ENCODE data around the gene LRG1.
"Not testable (repeated sequence)": the region's sequence is repeated elsewhere in the genome, so short reads cannot be mapped to it uniquely, and the experiment has no call there.

The LRG1 gene

DNA sequence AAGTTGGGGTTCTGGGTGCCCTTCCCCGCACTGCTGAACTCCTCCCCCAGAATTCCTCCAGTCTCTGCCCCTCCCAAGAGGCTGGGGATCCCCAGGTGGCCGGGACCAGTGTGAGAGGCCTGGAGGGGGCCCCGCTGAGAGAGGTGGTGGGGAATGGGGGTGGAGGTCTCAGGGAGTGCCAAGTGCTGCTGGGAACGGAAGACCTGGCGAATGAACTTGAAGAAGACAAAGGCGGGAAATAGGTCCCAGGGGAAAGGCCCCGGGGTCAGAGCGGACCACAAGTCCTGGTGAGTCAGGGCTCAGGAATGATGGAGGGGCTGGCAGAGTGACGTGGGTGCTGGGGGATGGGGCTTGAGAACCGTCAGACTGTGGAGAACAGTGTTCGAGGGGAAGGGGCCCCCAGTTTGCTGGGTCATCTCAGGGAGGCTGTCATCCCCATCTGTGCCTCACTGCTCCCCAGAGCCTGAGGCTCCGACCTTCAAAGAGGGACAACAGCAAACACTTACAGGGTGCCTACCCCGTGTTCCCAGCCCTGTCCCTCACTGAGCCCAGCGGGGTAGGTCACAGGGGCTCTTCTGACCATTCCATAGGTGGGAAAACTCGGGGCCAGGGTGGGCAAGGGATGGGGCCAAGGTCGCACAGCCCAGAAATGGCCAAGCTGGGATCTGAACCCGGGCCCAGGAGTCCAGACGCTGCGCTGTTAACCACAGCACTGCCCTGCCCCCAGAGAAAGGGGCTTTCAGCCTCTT lies 35.6 kb upstream of the LRG1 start:
- DNase-seq, result no peak

DNA sequence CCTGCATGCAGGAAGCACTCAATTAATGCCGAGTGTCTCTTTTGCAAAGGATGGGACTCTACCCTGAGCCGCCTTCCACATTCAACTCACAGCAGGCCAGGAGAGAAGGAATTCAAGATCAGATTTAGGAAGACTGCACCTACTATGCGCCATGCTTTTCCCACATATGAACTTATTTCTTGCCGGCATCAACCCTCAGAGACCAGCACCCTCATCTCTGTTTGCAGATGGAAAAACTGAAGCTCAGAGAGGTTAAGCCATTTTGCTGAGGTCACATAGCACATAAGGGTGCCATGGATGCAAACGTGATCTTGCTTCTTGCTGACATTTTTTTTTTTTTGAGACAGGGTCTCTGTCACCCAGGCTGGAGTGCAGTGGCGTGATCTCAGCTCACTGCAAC lies 33.8 kb upstream of the LRG1 start:
- no peak for DNase-seq

DNA sequence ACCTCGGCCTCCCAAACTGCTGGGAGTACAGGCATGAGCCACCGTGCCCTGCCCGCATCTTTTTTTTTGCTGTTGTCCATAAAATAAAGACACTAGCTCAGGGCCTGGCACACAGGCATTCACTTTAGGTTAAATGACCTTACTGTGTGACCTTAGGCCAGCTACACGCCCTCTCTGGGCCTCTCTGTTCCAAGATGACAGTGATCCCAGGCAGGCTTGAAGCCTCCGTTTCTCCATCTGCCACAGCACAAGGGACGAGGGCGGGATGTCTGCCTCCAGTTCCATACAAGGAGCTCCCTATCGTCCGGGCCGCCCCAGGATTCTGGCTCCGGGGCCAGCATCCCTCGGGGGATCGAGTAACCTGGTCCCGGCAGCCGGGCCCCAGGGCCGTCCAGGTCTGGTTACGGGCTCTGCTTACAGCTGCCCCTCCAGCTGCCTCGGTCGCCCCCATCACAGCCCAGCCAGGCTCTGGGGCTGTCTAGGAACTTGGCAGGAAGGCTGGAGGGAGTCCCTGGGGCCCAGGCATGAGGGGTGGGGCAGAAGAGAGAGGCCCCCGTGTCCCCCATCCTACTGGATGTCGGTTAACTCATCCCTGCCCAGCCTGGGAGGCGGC lies 31.6 kb upstream of the LRG1 start:
- DNase-seq, result no peak

DNA sequence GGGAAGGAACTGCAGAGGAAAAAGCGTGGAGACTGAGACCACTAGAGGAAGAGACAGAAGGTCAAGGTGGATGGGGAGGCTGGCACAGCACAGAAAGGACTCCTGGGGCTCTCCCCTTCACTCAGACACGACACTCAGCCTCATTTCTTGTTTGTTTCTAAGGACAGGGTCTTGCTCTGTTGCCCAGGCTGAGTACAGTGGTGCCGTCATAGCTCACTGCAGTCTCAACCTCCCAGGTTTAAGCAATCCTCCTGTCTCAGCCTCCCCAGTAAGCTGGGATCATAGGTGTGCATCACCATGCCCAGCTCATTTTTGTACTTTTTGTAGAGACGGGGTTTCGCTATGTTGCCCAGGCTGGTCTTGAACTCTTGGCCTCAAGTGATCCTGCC lies 31.1 kb upstream of the LRG1 start:
- no peak for DNase-seq

DNA sequence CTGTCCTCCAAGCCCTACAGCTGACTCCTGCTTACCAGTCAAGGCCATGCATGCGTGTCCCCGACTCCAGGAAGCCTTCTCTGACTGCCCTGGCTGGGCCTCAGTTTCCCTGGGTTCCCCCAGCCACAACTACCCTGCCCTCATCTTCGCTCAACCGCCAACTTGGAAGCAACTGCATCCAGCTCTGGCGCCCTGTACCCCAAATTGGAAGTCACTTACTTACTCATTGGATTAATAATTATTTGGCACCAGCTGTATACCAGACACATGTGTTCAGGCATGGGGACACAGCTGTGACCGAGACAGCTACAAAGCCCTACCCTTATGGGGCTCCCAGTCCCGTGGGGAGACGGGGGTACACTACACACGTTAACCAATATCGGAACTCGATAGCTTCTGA lies 30.6 kb upstream of the LRG1 start:
- no peak for DNase-seq

DNA sequence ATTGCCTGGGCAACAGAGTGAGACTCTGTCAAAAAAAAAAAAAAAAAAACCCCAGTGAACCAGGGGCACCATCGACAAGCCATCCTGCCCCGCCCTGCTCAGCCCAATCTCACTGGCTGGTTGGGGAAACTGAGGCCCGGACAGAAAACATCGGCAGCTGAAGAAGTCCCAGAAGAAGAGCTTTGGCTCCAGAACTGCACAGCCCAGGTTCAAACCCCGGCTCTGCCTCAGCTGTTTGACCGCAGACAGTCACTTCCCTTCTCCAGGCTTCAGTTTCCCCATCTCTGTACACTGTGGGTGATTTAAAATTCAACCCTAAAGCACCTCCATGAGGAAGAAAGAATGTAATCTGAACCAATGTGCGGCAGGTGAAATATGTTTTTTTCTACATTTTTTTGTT lies 29.1 kb upstream of the LRG1 start:
- DNase-seq, result no peak

DNA sequence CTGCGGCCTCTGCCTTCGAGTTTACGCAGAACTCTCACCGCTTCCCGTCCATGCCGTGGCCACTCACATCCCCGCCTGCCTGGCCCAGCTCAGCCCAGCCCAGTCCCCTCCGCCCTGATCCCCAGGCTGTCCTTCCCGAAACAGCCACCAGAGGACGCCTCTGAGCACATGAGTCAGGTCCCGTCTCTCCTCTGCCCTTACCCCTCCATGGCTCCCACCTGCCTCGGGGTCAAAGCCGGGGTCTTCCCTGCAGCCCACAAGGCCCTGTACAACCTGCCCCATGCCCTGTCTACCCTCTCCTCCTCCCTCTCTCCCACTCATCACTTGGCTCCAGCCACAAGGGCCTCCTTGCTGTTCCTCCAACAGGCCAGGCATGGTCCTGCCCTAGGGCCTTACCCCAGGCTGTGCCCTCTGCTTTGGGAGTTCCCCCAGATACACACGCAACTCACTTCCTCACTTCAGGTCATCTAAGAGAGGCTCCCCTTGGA lies 27.8 kb upstream of the LRG1 start:
- peak; percentile 33 for DNase-seq

DNA sequence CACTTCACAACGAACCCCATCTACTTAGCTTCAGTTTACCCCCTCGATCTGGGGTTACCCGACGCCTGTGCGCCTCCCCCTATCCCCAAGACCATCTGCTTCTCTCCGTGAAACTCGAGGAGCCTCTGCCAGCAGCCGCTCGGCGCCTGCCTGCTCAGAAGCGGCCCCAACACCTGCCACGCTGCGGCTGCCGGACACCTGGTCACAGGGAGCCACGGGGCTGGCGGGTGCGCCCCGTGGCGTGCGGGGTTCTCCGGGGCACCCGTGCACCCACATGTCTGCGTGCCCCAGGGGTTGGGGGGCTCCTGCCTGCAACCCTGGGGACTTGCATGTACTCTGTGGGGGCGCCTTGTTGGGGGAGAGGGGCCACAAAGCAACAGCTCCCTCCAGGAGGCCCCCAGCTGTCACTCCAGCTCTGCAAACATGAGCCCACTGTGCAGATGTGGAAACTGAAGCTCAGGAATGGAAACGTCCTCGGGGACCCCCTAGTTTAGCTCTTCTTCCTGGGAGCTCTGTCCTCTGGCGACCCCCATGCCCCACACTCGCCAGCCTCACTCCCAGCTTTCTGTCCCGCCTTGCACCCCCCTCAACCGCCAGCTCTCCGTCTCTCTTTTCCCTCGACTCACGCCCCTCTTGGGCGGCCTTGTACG lies 26.7 kb upstream of the LRG1 start:
- DNase-seq, result no peak

DNA sequence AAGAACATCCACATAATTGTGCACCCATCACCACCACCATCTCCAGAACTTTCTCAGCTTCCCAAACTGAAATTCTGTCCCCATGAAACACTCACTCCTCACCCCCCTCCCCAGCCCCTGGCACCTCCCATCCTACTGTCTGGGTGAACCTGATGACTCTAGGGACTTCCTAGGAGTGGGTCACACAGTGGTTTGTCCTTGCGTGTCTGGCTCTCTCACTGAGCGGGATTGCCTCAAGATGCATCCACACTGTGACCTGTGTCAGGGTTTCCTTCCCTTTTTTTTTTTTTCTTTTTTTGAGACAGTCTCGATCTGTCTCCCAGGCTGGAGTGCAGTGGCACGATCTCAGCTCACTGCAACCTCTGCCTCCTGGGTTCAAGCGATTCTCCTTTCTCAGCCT lies 23.7 kb upstream of the LRG1 start:
- DNase-seq, result not testable (repeated sequence)

DNA sequence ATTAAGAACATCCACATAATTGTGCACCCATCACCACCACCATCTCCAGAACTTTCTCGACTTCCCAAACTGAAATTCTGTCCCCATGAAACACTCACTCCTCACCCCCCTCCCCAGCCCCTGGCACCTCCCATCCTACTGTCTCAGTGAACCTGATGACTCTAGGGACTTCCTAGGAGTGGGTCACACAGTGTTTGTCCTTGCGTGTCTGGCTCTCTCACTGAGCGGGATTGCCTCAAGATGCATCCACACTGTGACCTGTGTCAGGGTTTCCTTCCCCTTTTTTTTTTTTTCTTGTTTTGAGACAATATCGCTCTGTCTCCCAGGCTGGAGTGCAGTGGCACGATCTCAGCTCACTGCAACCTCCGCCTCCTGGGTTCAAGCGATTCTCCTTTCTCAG lies 22.2 kb upstream of the LRG1 start:
- not testable (repeated sequence) for DNase-seq

DNA sequence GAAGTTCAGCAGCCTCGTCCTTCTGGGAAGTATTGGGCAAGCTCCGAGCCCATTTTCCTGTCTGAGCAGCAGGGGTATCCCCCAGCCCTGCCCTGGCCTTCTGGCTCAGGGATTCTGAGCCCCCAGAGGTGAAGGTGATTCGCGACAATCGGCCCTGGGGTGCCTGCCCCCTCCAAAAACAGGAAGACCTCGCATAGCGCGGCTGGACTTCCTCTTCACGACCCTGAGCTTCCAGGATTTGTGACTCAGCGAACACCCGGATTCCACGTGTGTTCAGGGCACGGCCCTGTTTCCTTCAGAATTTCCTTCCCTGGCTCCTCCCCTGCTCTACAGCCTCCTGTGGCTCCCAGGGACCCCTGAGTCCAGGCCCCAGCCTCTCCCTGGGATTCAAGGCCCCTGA lies 19.7 kb upstream of the LRG1 start, which contains the start of gene SEMA6B:
Gene SEMA6B (minus strand): TSS at position 116 of the 400 bp plus-strand sequence. CDS start 1,227 bp downstream, outside the sequence.
- no peak for DNase-seq

DNA sequence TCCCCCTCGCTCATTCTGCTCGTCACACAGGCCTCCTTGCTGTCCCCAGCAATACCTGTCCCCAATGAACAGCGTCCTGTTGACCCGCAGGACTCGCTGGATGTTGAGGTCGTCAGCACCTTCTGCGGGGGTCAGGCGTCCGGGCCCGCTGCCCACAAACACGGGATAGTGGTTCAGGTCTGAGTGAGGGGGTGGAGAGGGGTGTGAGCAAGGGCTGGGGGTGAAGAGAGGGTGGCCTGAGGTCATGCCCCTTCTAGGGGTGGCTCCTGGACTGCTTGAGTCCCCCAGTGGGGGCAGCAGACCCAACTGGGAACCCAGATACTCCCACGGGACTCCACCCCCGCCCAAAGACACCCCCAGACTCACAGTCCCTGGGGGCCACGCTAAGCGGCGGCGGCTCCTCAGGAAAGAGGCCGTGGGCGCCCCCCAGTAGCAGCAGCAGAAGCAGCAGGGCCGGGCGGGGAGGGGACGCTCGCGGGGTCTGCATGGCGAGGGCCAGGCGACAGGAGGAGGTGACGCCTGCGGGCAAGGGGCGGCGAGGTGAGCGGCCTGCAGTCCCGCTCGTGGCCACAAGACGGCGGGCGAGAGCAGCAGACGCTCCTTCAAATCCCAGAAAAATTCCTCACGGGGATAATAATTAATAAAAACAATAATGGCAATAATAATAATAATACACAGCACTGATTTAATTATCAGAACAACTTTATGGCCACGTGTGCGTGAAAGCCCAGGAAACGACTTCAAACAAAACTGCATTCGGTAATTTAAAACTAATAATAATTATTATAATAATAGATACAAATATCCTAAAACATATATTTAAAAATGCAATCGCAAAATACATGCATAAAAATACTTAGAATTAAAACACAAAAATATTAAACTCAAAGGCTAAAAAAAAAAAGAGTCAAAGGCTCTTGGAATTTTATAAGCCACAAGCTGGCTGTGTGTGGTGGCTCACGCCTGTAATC lies 18.4 kb upstream of the LRG1 start:
- DNase-seq, result no peak

DNA sequence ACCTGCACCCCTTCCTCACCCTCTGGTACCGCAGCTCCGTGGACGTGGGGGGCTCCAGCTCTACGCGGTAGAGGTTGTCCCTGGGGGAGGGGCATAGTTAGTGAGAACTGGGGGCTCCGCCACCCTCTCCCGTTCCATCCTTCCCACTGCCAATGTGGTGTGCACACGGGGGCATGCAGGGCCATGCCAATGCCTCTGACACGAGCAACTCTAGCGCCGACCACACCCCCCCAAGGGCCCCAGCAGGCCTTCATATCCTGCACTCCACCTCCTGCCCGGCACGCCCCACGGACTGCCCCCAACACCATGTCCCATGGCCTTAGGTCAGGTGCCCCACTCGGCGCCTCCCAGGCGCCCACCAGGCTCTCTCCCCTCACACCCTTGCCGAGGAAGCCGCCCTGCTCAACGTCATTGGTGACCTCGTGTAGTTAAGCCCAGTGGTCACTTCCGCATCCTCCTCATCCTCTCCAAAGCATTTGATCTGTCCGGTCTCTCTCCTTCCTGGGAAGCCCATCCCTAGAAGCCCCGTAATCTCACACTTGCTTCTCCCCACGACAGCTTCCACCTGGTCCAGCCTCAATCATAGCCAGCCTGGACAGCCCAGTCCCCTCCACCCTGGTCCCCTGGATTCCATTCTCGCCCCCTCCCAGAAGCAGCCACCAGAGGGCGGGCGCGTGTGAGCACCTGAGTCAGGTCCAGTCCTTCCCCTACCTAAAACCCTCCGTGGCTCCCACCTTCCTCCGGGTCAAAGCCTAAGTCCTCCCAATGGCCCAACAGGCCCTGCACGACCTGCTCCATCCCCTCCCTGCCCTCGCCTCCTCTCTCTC lies 17.5 kb upstream of the LRG1 start:
- DNase-seq, result no peak

DNA sequence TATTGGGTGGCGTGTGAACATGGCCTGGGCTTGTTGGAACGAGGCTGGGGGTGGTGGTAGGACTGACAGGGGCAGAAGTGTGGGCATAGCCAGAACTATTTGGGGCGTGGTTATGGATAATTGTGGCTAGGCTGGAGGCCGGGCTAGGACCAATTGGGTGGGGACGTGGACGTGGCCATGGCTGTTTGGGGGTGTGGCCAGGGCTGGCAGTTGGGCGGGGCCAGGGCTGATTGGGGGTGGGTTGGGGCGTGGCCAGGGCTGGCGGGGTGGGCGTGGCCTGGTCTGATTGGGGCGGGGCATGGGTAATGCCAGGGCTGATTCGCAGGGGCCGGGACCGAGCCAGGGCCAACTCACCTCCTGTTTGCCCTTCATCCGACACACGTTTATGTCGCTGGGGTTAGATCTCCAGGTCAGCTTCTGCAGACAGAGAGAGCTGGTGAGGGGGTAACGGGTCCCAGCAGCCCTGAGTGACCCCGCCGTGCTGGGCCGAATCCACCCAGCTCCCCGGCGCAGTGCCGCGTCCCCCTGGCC lies 16.8 kb upstream of the LRG1 start:
- DNase-seq, result no peak

DNA sequence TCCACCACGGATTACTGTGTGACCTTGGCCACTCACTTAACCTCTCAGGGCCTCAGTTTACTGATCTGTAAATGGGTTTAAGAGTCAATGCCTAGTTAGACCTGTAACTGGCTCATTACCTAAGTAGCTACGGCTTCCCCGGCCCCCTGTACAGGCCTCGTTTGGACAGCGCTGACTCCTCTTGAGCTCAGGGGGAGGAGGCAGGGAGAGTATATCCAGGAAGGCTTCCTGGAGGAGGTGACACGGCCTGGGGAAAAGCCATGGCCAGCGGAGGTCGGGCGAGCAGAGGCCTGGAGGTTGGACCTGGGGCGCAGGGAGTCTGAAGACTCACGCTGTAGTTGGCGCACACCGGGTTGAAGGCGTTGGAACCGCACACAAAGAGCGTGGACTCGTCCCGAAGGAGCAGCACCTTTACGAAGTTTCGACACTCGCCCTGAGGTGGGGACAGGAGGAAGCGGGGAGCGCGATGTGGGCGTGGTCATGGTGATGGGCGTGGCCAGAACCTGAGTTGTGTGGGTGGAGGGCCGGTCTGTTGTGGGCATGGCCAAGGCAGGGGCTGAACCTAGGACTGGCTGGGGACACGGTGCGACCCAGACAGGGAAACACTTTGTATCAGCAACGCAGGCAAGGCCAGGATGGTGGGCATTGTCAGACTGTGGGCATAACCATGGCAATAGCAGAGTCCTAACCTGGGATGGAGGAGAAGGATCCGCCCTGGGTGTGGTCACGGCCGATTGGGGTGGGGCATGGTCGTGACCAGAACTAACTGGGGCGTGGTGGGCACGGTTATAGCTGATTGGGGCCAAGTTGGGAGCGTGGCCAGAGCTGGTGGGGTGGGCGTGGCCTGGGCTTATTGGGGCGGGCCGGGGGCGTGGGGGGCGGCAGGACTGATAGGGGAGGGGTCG lies 16.1 kb upstream of the LRG1 start:
- no peak for DNase-seq

DNA sequence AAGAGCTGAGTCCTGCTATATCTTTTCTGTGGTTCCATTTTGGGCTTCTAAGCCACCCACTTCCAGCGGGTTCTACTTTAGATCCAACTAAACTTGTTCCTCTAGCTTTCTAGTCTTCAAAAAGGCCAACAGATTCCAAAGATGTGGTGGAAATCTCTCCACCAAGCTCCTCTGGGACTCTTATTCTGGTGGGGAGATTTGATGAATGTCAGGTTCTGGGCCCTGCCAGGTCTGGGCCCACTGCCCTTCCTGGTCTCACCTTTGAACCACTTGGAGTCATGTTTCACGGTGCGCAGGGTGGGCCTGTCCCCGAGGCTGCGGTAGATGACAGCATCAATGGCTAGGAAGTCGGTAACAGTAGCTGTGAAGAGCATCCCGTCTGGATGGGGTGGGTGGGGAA lies 14.9 kb upstream of the LRG1 start:
- DNase-seq, result no peak

DNA sequence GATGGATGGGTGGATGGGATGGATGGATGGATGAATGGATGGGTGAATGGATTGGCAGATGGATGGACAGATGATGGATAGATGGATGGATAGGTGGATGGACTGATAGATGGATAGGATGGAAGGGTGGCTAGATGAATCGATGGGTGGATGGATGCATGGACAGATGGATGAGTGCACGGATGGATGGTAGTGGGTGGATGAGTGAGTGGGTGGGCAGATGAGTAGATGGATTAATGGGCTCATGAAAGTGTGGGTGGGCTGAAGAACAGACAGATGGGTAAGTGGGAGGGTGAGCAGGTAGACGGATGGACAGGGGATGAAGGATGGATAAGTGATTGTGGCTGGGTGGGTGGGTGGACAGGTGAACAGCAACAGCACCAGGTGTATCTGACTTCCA lies 13.9 kb upstream of the LRG1 start:
- DNase-seq, result no peak

DNA sequence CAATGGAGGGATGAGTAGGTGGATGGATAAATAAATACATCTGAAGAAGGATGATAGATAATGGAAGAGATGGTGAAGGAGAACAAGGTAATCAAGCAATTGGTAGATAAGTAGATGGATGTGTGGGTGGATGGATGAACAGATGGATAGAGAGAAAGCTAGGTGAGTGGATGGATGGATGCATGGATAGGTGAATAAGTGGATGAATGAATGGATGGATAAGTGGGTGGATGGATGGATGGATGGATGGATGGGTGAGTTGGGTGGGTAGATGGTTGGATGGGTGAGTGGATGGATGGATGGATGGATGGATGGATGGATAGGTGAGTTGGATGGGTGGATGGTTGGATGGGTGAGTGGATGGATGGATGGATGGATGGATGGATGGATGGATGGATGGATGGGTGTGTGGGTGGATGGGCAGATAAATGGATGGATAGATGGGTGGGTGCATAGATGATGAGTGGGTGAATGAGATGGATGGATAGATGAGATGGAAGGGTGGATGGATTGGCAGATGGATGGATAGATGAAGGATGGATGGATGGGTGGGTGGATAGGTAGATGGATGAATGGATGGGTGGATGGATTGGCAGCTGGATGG lies 13.4 kb upstream of the LRG1 start:
- no peak for DNase-seq

DNA sequence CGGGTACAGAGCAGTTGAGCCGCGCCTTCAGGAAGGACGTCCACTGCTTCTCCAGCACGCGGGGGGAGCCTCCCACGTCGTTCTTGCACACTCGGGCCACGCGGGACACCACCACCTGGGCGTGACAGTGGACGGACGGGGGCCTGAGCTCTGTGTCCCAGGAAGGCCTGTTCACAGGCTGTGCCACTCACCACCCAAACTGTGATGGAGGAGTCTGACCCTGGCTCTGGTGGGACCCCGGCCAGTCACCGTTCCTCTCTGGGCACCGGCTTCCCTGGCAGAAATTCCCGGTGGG lies 12.6 kb upstream of the LRG1 start:
- DNase-seq, result no peak

DNA sequence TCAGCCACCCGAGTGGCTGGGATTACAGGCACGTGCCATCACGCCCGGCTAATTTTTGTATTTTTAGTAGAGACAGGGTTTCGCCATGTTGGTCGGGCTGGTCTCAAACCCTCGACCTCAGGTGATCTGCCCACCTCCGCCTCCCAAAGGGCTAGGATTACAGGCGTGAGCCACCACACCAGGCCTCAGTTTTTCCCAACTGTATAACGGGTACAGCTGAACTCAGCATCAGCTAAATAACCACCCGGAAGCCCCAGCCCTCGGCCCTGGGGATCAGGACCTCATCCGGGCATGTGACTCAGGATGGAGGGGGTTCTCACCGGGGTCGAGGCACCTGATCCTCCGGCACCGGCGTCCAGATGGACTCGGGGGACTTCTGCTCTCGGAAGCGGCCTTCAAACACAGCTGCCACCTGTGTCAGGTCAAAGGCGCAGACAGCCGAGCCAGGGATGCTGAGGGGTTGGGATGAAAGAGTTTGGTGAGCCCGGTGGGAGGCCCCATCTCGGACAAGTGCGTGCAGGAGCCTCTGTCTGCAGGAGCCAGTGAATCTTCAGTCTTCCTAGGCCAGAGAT lies 10.7 kb upstream of the LRG1 start:
- DNase-seq, result no peak
